K562 (cell line): ENCODE data around the gene CPSF6. TPM values are rescaled to one million over a fixed set of nuclear protein-coding genes. Genes with fewer than 3 reads are reported as not detected.

ENCODE experiments used
- ATF4 ChIP-seq: fragments of 450-650 bp; formaldehyde crosslinking; IDR thresholded peaks from 2 replicates; pipeline ENCODE4 v1.4.0; 2022; ENCODE audit warnings: mild to moderate bottlenecking, moderate library complexity
- DIDO1 ChIP-seq: fragments of 450-650 bp; IDR thresholded peaks from 2 replicates; pipeline ENCODE4 v1.6.1; 2016; ENCODE audit warnings: low read depth, missing biosample characterization, missing genetic modification characterization
- ESRRA ChIP-seq: fragments of 450-650 bp; IDR thresholded peaks from 2 replicates; pipeline ENCODE4 v1.6.1; 2014; ENCODE audit warnings: low read depth, mild to moderate bottlenecking, moderate library complexity, borderline replicate concordance
- FIP1L1 ChIP-seq: fragments of 200-400 bp; formaldehyde crosslinking; IDR thresholded peaks from 2 replicates; pipeline ENCODE4 v1.6.1; 2018; ENCODE audit warnings: mild to moderate bottlenecking, low read depth, low read length; ENCODE audit not compliant: poor library complexity, severe bottlenecking
- GABPB2 ChIP-seq: fragments of 250-450 bp; sonication (Bioruptor Pico); conservative IDR thresholded peaks from 2 replicates; pipeline ENCODE4 v1.5.1; 2021; ENCODE audit warnings: mild to moderate bottlenecking
- IRF9 ChIP-seq: fragments of 450-650 bp; IDR thresholded peaks from 2 replicates; pipeline ENCODE4 v1.6.1; 2016; ENCODE audit warnings: missing biosample characterization, missing genetic modification characterization
- JUNB ChIP-seq: fragments of 450-650 bp; formaldehyde crosslinking; conservative IDR thresholded peaks from 2 replicates; pipeline ENCODE4 v1.4.0; 2020; ENCODE audit warnings: mild to moderate bottlenecking
- NEUROD1 ChIP-seq: fragments of 150-350 bp; IDR thresholded peaks from 2 replicates; pipeline ENCODE4 v1.6.1; 2014; ENCODE audit warnings: borderline replicate concordance, low read length, low read depth; ENCODE audit not compliant: partially characterized antibody
- POLR2H ChIP-seq: IDR thresholded peaks from 2 replicates; pipeline ENCODE4 v1.6.1; 2016; ENCODE audit warnings: missing genetic modification characterization, low read depth, mild to moderate bottlenecking, control low read depth, missing compliant biosample characterization, moderate library complexity
- RBM25 ChIP-seq: fragments of 200-400 bp; formaldehyde crosslinking; IDR thresholded peaks from 2 replicates; pipeline ENCODE4 v1.6.1; 2018; ENCODE audit warnings: low read length, low read depth, moderate library complexity; ENCODE audit not compliant: severe bottlenecking
- TEAD2 ChIP-seq: fragments of 450-650 bp; IDR thresholded peaks from 2 replicates; pipeline ENCODE4 v1.6.1; 2016; ENCODE audit warnings: missing genetic modification characterization, control low read depth, missing compliant biosample characterization
- ZNF639 ChIP-seq, 2 experiments: fragments of 200-800 bp in 1 of 2; sonication (Bioruptor generic) in 1 of 2; sonication (generic) in 1 of 2; formaldehyde crosslinking in 1 of 2; IDR thresholded peaks in 1 of 2; conservative IDR thresholded peaks in 1 of 2; 2 replicates each; pipeline versions ENCODE4 v1.5.0 to v1.6.1; 2016 to 2020; ENCODE audit warnings: missing compliant biosample characterization in 1 of 2, missing genetic modification characterization in 1 of 2, missing genetic modification reagents in 1 of 2
- ZNF707 ChIP-seq: fragments of 250-450 bp; sonication (Bioruptor Pico); conservative IDR thresholded peaks from 2 replicates; pipeline ENCODE4 v1.8.0; 2022; ENCODE audit warnings: inconsistent platforms, mild to moderate bottlenecking, moderate library complexity
- polyA plus RNA-seq, 8 experiments: library from polyadenylated mRNA; depleted of rRNA in 4 of 8; stranded (reverse) in 5 of 8; unstranded in 3 of 8; fragments of >200 nt; fragmentation: Nextera tagmentation in 2 of 8; fragmentation: Illumina TruSeq in 1 of 8; extraction: Ambion mirVana in 2 of 8; extraction: Trizol in 1 of 8; gene quantifications; 2 replicates each; pipeline versions ENCODE4 v1.2.1 to v1.2.3, GENCODE V29; 2011 to 2014; ENCODE audit warnings: inconsistent platforms in 1 of 8, missing spikeins in 1 of 8
- total RNA-seq, 7 experiments: library from RNA; depleted of rRNA in 6 of 7; stranded (reverse); fragments of >200 nt in 6 of 7; fragmentation: Illumina TruSeq in 2 of 7; extraction: Trizol in 2 of 7; gene quantifications; 2 replicates each; pipeline versions ENCODE4 v1.2.1 to v1.2.3, GENCODE V29; 2011 to 2021; ENCODE audit warnings: low replicate concordance in 1 of 7
- TF ChIP-seq, protein P1 (sequence below): fragments of 450-650 bp; formaldehyde crosslinking; IDR thresholded peaks from 2 replicates; pipeline ENCODE4 v1.4.0; 2022; ENCODE audit warnings: missing genetic modification characterization
- TF ChIP-seq, protein P2 (sequence below): IDR thresholded peaks from 3 replicates; pipeline ENCODE4 v1.6.1; 2011; ENCODE audit warnings: borderline replicate concordance, mild to moderate bottlenecking, moderate library complexity; ENCODE audit not compliant: insufficient read length; ENCODE audit errors: extremely low read depth
- TF ChIP-seq, protein P3 (sequence below): fragments of 250-450 bp; sonication (Bioruptor Pico); IDR thresholded peaks from 2 replicates; pipeline ENCODE4 v1.8.0; 2022; ENCODE audit warnings: moderate library complexity, mild to moderate bottlenecking, inconsistent platforms
- TF ChIP-seq, protein P4 (sequence below): fragments of 250-450 bp; sonication (Bioruptor Pico); IDR thresholded peaks from 2 replicates; pipeline ENCODE4 v1.8.0; 2021; ENCODE audit warnings: moderate library complexity, mild to moderate bottlenecking, inconsistent platforms

CPSF6 gene
- total and polyA plus RNA-seq, 9 of the 15 experiments (the other 6 are each of a cell fraction or from before 2014, with no cell fraction given) = 34.3 to 129 (median 77.8) TPM

GRCh38 chr12:69284131-69284530, 44.8 kb downstream of the CPSF6 start (continued):
- no peak for TF ChIP-seq JUNB (CRISPR knock-in tag)
- TF ChIP-seq ESRRA = peak; percentile 22; the same call in 1 of the 2 replicates
- TF ChIP-seq GABPB2 (CRISPR knock-in tag) = no peak
- TF ChIP-seq ZNF707 (CRISPR knock-in tag) = no peak
- TF ChIP-seq TEAD2 (tag) = no peak
- TF ChIP-seq, protein P1, sequence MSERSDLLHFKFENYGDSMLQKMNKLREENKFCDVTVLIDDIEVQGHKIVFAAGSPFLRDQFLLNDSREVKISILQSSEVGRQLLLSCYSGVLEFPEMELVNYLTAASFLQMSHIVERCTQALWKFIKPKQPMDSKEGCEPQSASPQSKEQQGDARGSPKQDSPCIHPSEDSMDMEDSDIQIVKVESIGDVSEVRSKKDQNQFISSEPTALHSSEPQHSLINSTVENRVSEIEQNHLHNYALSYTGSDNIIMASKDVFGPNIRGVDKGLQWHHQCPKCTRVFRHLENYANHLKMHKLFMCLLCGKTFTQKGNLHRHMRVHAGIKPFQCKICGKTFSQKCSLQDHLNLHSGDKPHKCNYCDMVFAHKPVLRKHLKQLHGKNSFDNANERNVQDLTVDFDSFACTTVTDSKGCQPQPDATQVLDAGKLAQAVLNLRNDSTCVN (CRISPR knock-in tag) = no peak
- TF ChIP-seq, protein P2, sequence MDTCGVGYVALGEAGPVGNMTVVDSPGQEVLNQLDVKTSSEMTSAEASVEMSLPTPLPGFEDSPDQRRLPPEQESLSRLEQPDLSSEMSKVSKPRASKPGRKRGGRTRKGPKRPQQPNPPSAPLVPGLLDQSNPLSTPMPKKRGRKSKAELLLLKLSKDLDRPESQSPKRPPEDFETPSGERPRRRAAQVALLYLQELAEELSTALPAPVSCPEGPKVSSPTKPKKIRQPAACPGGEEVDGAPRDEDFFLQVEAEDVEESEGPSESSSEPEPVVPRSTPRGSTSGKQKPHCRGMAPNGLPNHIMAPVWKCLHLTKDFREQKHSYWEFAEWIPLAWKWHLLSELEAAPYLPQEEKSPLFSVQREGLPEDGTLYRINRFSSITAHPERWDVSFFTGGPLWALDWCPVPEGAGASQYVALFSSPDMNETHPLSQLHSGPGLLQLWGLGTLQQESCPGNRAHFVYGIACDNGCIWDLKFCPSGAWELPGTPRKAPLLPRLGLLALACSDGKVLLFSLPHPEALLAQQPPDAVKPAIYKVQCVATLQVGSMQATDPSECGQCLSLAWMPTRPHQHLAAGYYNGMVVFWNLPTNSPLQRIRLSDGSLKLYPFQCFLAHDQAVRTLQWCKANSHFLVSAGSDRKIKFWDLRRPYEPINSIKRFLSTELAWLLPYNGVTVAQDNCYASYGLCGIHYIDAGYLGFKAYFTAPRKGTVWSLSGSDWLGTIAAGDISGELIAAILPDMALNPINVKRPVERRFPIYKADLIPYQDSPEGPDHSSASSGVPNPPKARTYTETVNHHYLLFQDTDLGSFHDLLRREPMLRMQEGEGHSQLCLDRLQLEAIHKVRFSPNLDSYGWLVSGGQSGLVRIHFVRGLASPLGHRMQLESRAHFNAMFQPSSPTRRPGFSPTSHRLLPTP = no peak
- TF ChIP-seq ZNF639 (CRISPR knock-in tag; conservative IDR thresholded peaks at IDR 0.05 in 1 of 2, IDR thresholded peaks at IDR 0.05 in 1 of 2) = no peak
- no peak for TF ChIP-seq IRF9 (tag)
- no peak for TF ChIP-seq DIDO1 (tag)
- no peak for TF ChIP-seq RBM25
- no peak for TF ChIP-seq FIP1L1
- TF ChIP-seq, protein P3, sequence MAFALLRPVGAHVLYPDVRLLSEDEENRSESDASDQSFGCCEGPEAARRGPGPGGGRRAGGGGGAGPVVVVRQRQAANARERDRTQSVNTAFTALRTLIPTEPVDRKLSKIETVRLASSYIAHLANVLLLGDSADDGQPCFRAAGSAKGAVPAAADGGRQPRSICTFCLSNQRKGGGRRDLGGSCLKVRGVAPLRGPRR = no peak
- no peak for TF ChIP-seq NEUROD1
- no peak for TF ChIP-seq POLR2H (tag)
- no peak for TF ChIP-seq ATF4
- TF ChIP-seq, protein P4, sequence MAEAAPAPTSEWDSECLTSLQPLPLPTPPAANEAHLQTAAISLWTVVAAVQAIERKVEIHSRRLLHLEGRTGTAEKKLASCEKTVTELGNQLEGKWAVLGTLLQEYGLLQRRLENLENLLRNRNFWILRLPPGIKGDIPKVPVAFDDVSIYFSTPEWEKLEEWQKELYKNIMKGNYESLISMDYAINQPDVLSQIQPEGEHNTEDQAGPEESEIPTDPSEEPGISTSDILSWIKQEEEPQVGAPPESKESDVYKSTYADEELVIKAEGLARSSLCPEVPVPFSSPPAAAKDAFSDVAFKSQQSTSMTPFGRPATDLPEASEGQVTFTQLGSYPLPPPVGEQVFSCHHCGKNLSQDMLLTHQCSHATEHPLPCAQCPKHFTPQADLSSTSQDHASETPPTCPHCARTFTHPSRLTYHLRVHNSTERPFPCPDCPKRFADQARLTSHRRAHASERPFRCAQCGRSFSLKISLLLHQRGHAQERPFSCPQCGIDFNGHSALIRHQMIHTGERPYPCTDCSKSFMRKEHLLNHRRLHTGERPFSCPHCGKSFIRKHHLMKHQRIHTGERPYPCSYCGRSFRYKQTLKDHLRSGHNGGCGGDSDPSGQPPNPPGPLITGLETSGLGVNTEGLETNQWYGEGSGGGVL (CRISPR knock-in tag) = no peak
